Measurements from ENCODE around the gene PPAT. TPM values are rescaled to one million over a fixed set of nuclear protein-coding genes. Genes with fewer than 3 reads are reported as not detected.
"Not testable (repeated sequence)": the region's sequence is repeated elsewhere in the genome, so short reads cannot be mapped to it uniquely, and the experiment has no call there.

The PPAT gene
- polyA plus RNA-seq, 6 donors from 2014 or later: 7.3 to 13.4 (median 11.5) TPM

DNA sequence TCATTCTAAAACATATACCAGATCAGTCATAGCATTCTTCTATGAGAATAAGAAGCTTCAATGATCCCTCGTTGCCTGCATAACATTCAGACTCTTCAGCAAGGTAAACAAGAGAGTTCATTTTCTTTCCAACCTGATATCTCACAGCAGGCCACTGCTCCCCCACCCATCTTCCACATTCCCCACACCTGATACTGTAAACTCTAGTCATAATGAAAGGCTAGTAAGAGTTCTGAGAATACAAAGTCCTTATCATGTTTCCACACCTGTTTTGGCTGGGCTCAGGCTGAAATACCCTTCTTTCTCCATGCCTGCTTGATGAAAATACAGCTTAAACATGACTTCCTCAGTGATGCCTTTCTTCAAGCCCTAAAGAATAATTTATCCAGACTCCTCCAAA, 45.9 kb downstream of the PPAT start:
- Mint-ChIP-seq H3K27me3 (no peaks in the 10 kb centered on the region), H3K27ac (peak overlapping the region in 3 of 6 donors; percentile 30 to 96 (median 52)), H3K4me3 (peak overlapping the region in 5 of 8 donors; percentile 36 to 95 (median 93)), H3K4me1 (peaks cover 18 to 27% (median 22%) of the 10 kb centered on the region in 3 donors), H3K9me3 (no peaks in the 10 kb centered on the region), H3K36me3 (no peaks in the 10 kb centered on the region)
- no peak for DNase-seq
- no peak for ATAC-seq (ENCODE audit: low read depth in 2 of 2)

DNA sequence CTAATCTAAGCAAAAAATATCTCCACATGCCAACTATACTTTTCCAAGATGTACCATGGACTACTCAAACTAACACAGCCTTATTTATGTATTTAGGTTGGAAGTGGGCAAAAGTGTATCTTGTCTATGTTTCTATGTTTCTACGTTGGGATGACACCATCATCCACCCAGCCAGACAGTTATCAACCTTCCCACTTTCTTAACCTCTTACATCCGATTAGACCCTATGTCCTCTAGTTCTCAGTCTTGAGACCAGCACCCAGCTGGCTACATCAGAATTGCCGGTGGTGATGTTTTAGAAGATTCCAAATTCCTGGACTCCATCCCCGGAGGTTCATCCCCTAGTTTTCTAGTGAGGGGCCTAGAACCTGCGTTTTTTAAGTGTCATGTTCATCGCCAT, 47.1 kb downstream of the PPAT start:
- Mint-ChIP-seq H3K4me3 (peak overlapping the region; percentile 90 to 97 (median 95)), H3K36me3 (no peaks in the 10 kb centered on the region), H3K27ac (peak overlapping the region; percentile 95 to 99 (median 98)), H3K27me3 (no peaks in the 10 kb centered on the region), H3K9me3 (no peaks in the 10 kb centered on the region), H3K4me1 (peaks cover 23 to 28% (median 27%) of the 10 kb centered on the region in 3 donors)
- DNase-seq (no peak), ATAC-seq (ENCODE audit: low read depth in 2 of 2) (no peak)

DNA sequence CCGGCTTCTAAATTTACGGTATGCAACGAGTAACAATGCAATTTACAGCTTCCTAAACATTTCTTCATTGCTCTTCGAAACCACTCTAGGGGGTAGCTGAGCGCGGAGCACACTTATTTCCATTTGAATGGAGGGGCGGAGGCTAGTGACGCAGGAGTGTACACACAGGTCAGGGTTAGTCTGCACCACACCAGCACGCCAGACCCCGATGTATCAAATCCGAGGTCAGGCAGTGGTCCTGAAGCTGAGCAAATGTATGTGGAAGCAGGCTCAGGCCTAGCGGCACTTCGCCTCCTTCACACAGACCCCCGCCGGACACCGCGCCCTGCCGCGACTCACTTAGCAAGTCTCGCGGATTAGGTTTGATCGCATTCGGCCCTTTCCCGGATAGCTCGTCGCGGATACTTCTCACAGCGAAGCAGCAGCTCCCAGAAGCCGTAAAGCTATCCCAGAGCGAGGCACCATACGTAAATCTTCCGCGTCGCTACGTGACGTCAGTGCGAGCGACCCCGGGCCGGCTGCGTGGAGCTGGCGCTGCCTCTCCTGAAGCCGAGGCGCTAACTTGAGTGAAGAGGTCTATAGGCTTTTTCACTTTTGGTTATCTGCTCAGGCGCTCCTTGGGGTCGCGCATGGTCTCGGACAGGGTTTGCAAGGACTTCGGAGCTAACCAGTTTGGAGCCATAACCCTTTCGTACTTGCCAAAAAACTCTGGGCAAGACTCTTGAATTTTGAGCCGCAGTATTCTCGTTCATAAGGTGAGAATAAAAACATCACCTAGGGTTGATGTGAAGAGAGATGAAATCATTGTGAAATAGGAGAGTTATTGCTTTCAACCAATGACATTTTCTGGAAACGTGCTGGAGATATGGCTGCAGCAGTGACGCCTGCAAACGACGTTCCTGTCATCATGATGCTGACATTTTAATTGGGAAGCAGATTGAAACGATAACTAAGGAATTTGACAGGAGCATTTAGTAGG, 48.1 kb downstream of the PPAT start, which contains the start of gene AASDH:
Gene AASDH (minus strand): TSS at position 469 of the 979 bp plus-strand sequence. CDS start 3,192 bp downstream, outside the sequence.
- peaks cover 23 to 28% (median 27%) of the 10 kb centered on the region in 3 donors for H3K4me1 Mint-ChIP-seq
- peak; percentile 85 to 90 for ATAC-seq (ENCODE audit: low read depth in 2 of 2)
- H3K4me3 Mint-ChIP-seq: peak within 1 kb of the TSS; percentile 90 to 97 (median 95)
- peak; percentile 93 for DNase-seq
- no peaks in the 10 kb centered on the region for H3K36me3 Mint-ChIP-seq
- no peaks in the 10 kb centered on the region for H3K9me3 Mint-ChIP-seq
- no peaks in the 10 kb centered on the region for H3K27me3 Mint-ChIP-seq
- H3K27ac Mint-ChIP-seq: peak within 1 kb of the TSS; percentile 95 to 99 (median 98)

DNA sequence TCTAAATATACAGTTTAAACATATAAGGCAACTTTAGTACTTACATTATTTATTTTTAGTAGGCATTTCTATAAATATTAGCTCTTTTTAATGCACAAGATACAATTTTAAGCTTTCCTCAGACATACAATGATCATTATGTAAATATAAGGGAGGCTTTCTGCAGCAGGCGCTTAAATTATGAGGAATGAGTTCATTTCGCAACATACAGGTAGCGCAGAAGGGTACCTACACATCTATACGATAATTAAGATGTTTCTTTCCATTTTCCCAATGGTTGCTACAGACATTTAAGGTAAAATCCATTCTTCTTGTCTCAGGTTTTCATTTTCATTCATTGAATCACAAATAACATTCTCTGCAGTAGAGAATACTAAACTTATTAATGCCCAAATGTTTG, 49.3 kb downstream of the PPAT start:
- peaks cover 23 to 28% (median 27%) of the 10 kb centered on the region in 3 donors for H3K4me1 Mint-ChIP-seq
- DNase-seq (no peak), ATAC-seq (ENCODE audit: low read depth in 2 of 2) (no peak)
- H3K27me3 Mint-ChIP-seq: no peaks in the 10 kb centered on the region
- peak overlapping the region in 4 of 6 donors; percentile 32 to 99 (median 96) for H3K27ac Mint-ChIP-seq
- no peaks in the 10 kb centered on the region for H3K9me3 Mint-ChIP-seq
- H3K4me3 Mint-ChIP-seq: peak overlapping the region; percentile 90 to 97 (median 95)
- no peaks in the 10 kb centered on the region for H3K36me3 Mint-ChIP-seq

DNA sequence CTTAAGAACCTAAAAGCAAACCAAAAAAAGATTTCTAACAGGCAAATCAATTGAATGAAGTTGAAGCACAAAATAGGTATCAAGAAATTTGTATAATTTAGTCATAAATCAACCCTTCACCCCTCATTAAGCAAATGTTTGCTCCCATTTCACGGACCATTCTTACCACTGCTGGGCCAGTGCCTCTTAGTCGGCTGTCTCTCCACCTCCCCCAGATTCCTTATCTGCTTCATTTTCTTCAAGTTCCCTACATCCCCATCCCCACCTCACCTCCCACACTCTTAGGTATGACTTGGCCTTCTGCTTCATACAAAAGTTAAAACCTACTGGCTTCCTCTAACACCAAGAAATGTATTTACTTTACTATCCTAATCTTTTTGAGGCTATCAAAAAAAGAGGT, 60.0 kb downstream of the PPAT start:
- H3K27me3 Mint-ChIP-seq: no peaks in the 10 kb centered on the region
- H3K36me3 Mint-ChIP-seq: peaks cover 8 to 13% of the 10 kb centered on the region in 2 donors
- peak overlapping the region in 3 of 6 donors; percentile 24 to 55 (median 37) for H3K27ac Mint-ChIP-seq
- no peaks in the 10 kb centered on the region for H3K9me3 Mint-ChIP-seq
- no peak overlapping the region for H3K4me3 Mint-ChIP-seq
- no peak for DNase-seq
- H3K4me1 Mint-ChIP-seq: peaks cover 2 to 6% (median 5%) of the 10 kb centered on the region in 3 donors
- no peak for ATAC-seq (ENCODE audit: low read depth in 2 of 2)

DNA sequence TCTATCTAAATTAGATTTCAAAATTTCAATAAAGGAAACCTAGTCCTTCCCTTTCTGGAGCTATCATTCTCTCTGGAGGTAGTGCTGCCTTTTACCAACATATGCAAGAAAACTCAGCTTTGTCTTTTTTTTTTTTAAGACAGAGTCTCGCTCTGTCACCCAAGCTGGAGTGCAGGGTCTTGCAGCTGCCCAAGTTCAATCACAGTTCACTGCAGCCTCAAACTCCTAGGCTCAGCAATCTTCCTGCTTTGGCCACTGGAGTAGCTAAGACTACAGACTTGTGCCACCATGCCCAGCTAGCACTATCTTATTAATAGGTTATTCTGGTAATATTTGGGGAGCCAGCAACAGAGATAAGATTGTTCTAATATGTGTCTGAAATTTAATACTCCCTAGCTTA, 60.5 kb downstream of the PPAT start:
- H3K27ac Mint-ChIP-seq: no peak overlapping the region
- H3K4me1 Mint-ChIP-seq: peaks cover 2 to 6% (median 5%) of the 10 kb centered on the region in 3 donors
- no peaks in the 10 kb centered on the region for H3K27me3 Mint-ChIP-seq
- no peak overlapping the region for H3K4me3 Mint-ChIP-seq
- ATAC-seq (ENCODE audit: low read depth in 2 of 2): no peak
- H3K9me3 Mint-ChIP-seq: no peaks in the 10 kb centered on the region
- peaks cover 8 to 13% of the 10 kb centered on the region in 2 donors for H3K36me3 Mint-ChIP-seq
- DNase-seq: no peak

DNA sequence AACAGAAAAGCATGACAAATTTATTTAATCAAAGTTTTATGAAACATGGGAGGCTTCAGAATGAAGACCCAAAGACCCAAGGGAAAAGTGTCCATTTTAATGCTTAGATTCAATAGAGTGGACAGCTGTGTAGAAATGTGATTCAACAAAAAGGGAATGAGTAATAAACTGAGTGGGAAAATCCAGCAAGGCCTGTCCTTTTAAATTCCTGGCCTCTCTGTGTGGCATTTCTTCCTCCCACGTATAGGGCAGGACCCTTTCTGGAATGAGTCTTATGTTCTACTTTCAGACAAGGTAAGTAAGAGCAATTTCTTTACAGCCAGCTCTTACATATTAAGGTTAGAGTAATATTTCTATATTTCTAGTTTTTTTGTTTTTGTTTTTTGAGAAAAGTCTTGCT, 62.6 kb downstream of the PPAT start:
- ATAC-seq (ENCODE audit: low read depth in 2 of 2): no peak
- no peak for DNase-seq
- Mint-ChIP-seq H3K27ac (no peak overlapping the region), H3K9me3 (peaks cover 0 to 4% (median 2%) of the 10 kb centered on the region in 7 donors), H3K4me3 (no peak overlapping the region), H3K36me3 (peaks cover 8 to 17% of the 10 kb centered on the region in 2 donors), H3K4me1 (peaks cover 2 to 8% (median 6%) of the 10 kb centered on the region in 3 donors), H3K27me3 (no peaks in the 10 kb centered on the region)

DNA sequence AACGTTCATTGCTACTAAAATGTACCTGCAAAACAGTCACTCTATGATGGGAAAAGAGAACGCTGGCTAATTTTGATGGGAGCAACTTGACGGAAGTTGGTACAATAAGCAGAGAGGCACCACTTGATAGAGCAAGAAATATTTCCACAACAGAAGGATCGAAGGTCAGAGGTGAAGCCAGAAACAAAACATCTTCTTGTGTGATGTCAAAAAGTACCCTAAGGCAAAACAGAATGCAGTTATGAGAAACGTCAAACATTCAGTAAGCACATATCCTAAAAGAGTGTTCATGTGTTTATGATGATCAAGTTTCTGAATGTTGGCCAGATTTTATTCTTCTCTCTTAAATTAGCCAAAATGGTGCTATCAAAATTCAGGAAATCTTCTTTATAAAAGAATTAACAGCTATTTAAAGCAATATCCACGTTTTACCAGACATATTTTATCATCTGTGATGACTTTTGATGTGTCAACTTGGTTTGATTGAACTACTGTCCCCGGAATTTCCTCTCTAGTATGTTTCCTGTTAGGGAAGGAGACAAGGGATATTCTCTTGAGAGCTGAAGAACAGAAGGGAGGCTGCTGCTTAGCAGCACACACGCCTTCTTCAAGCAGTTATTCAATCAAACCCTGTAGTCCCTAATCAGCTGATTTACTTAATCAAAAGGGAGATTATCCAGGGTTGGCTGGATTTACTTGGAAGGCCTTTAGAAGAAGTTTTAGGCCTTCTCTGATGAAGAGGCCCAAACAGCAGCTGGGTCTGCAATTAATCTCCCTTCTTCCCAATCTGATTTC, 63.8 kb downstream of the PPAT start:
- no peak overlapping the region for H3K4me3 Mint-ChIP-seq

DNA sequence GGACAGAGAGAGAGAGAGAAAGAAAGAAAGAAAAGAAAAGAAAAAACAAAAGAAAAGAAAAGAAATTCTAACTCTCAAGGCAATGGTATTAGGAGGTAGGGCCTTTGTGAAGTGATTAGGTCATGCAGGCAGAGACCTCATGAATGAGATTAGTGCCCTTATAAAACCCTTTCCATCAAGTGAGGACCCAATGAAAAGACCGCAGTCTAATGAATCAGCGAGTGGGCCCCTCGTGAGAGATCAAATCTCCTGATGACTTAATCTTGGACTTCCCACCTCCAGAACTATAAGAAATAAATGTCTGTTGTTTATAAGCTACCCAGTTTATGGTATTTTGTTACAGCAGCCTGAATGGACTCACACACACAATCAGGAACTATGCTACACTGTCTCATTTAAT, 65.0 kb downstream of the PPAT start:
- H3K36me3 Mint-ChIP-seq: peaks cover 0 to 13% of the 10 kb centered on the region in 2 donors
- H3K4me3 Mint-ChIP-seq: no peak overlapping the region
- no peaks in the 10 kb centered on the region for H3K27me3 Mint-ChIP-seq
- no peak for ATAC-seq (ENCODE audit: low read depth in 2 of 2)
- peaks cover 0 to 13% (median under 1%) of the 10 kb centered on the region in 3 donors for H3K4me1 Mint-ChIP-seq
- H3K9me3 Mint-ChIP-seq: peaks cover 0 to 4% (median 3%) of the 10 kb centered on the region in 7 donors
- no peak for DNase-seq
- no peak overlapping the region for H3K27ac Mint-ChIP-seq

More for the DNA sequence above, 63.8 kb downstream of the PPAT start:
- peaks cover 0 to 4% (median 3%) of the 10 kb centered on the region in 7 donors for H3K9me3 Mint-ChIP-seq
- DNase-seq (no peak), ATAC-seq (ENCODE audit: low read depth in 2 of 2) (no peak)
- H3K36me3 Mint-ChIP-seq: peaks cover 8 to 17% of the 10 kb centered on the region in 2 donors
- H3K4me1 Mint-ChIP-seq: peaks cover 2 to 8% (median 6%) of the 10 kb centered on the region in 3 donors
- H3K27me3 Mint-ChIP-seq: no peaks in the 10 kb centered on the region
- peak overlapping the region in 1 of 6 donors; percentile 45 for H3K27ac Mint-ChIP-seq

DNA sequence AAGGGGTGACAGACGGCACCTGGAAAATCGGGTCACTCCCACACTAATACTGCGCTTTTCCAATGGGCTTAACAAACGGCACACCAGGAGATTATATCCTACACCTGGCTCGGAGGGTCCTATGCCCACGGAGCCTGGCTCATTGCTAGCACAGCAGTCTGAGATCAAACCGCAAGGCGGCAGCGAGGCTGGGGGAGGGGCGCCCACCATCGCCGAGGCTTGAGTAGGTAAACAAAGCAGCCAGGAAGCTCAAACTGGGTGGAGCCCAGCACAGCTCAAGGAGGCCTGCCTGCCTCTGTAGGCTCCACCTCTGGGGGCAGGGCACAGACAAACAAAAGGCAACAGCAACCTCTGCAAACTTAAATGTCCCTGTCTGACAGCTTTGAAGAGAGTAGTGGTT, 72.4 kb downstream of the PPAT start:
- Mint-ChIP-seq H3K36me3 (peaks cover 8 to 14% of the 10 kb centered on the region in 2 donors), H3K9me3 (peaks cover 0 to 13% (median 3%) of the 10 kb centered on the region in 7 donors), H3K4me1 (peaks cover 0 to 17% (median 3%) of the 10 kb centered on the region in 3 donors)
- not testable (repeated sequence) for H3K27ac Mint-ChIP-seq; ATAC-seq (ENCODE audit: low read depth in 2 of 2); H3K4me3 Mint-ChIP-seq; DNase-seq; H3K27me3 Mint-ChIP-seq

DNA sequence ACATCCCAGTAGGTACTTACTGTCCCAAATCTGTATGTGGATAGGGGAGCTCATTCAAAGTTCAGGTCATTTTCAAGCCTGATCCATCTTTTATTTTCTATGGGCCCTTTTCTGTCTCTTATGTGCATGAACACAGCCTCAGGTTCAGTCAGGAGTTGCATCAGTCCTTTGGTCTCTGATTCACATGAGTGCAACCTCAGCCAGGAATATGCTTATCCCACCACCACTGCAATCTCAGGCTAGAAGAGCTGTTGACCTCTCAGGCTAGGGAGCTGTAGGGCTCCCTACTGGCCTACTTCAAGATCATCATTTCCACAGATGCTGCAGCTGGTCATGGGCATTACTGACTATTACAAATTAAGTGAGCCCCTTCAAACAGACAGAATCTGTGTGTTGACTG, 75.3 kb downstream of the PPAT start:
- Mint-ChIP-seq H3K27me3 (no peaks in the 10 kb centered on the region), H3K4me1 (peaks cover 0 to 10% (median 3%) of the 10 kb centered on the region in 3 donors), H3K9me3 (peaks cover 0 to 10% (median 2%) of the 10 kb centered on the region in 7 donors), H3K36me3 (peaks cover 8 to 16% of the 10 kb centered on the region in 2 donors), H3K4me3 (no peak overlapping the region), H3K27ac (no peak overlapping the region)
- DNase-seq (no peak), ATAC-seq (ENCODE audit: low read depth in 2 of 2) (no peak)

DNA sequence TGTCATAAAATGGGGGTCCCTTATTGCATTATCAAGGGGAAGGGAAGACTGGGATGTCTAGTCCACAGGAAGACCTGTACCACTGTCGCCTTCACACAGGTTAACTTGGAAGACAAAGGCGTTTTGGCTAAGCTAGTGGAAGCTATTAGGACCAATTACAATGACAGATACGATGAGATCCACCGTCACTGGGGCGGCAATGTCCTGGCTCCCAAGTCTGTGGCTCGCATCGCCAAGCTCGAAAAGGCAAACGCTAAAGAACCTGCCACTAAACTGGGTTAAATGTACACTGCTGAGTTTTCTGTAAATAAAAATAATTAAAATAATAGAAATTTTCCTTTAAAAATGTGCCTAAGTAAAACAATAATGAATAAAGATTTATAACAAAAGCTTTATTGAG, 78.8 kb downstream of the PPAT start:
- peaks cover 0 to 15% of the 10 kb centered on the region in 2 donors for H3K36me3 Mint-ChIP-seq
- H3K4me1 Mint-ChIP-seq: no peaks in the 10 kb centered on the region
- H3K4me3 Mint-ChIP-seq: no peak overlapping the region
- ATAC-seq (ENCODE audit: low read depth in 2 of 2) (no peak), DNase-seq (no peak)
- H3K27me3 Mint-ChIP-seq: no peaks in the 10 kb centered on the region
- no peak overlapping the region for H3K27ac Mint-ChIP-seq
- H3K9me3 Mint-ChIP-seq: no peaks in the 10 kb centered on the region

DNA sequence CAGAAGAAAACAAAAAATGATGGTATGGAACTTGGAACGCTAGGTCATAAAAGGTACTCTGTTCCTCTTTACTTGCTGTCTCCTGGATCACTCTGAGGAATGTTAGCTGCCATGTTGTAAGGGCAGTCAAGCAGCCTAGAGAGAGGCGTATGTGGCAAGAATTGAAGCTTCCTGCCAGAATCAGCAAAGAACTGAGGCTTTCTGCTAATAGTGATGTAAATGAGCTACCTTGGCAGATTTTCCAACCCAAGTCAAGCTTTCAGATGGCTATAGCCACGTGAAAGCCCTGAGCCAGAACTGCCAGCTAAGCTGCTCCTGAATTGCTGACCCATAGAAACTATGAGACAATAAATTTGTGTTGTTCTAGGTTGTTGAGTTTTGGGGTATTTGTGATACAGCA, 86.8 kb downstream of the PPAT start:
- no peaks in the 10 kb centered on the region for H3K9me3 Mint-ChIP-seq
- H3K27me3 Mint-ChIP-seq: no peaks in the 10 kb centered on the region
- H3K4me1 Mint-ChIP-seq: no peaks in the 10 kb centered on the region
- no peak overlapping the region for H3K27ac Mint-ChIP-seq
- H3K4me3 Mint-ChIP-seq: no peak overlapping the region
- H3K36me3 Mint-ChIP-seq: peaks cover 9 to 20% of the 10 kb centered on the region in 2 donors
- ATAC-seq (ENCODE audit: low read depth in 2 of 2) (no peak), DNase-seq (no peak)
